Choroid plexus epithelial cell (primary cell): Measurements from ENCODE around the gene BRI3.

ENCODE experiments used
- DNase-seq: peaks from one replicate; pipeline ENCODE4 v3.0.0-alpha.2; 2010; ENCODE audit warnings: low read depth
- H3K4me3 ChIP-seq: 2 replicates; pipeline ENCODE4 v1.5.1; 2011; ENCODE audit warnings: low read depth, mild to moderate bottlenecking, control low read depth, low read length, moderate library complexity
- CTCF ChIP-seq: conservative IDR thresholded peaks from 2 replicates; pipeline ENCODE4 v1.5.1; 2011; ENCODE audit warnings: low read depth, mild to moderate bottlenecking, control low read depth, inconsistent platforms, low read length, moderate library complexity

Gene BRI3

DNA sequence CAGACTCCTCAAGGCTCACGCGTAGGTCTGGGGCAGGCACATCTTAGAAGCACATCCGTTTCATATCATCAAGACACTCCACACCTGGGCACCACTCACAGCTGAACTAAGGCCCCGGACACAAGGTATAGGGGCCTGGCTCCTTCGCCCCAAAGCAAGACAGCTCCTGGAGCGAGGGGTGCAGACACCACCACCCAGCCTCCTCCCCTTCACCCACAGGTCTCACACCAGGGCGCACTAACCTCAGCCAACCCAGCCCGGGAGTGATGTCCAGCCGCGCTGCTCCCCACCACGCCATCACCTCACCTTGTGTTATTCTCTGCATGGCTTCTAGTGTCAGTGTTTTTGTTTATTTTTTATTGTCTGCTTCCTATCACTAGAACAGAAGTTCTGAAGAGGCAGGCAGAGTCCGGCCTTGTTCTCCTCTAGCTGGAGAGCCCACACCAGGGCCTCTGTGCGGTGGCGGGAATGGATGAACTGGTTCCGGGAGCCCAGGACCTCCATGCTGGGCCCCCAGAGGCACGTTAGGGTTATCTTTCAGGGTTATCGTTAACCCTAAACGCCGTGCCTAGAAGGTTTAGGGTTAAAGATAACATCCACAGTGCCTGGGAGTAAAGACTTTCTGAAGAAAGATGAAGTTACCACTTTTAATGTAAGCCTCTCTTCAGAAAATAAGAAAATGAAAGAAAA lies 21.8 kb downstream of the BRI3 start:
- H3K4me3 ChIP-seq = no peak overlapping the region
- no peak for TF ChIP-seq CTCF
- no peak for DNase-seq

GRCh38 chr7:98303906-98304305 lies 22.4 kb downstream of the BRI3 start:
- H3K4me3 ChIP-seq = no peak overlapping the region
- no peak for TF ChIP-seq CTCF
- no peak for DNase-seq

DNA sequence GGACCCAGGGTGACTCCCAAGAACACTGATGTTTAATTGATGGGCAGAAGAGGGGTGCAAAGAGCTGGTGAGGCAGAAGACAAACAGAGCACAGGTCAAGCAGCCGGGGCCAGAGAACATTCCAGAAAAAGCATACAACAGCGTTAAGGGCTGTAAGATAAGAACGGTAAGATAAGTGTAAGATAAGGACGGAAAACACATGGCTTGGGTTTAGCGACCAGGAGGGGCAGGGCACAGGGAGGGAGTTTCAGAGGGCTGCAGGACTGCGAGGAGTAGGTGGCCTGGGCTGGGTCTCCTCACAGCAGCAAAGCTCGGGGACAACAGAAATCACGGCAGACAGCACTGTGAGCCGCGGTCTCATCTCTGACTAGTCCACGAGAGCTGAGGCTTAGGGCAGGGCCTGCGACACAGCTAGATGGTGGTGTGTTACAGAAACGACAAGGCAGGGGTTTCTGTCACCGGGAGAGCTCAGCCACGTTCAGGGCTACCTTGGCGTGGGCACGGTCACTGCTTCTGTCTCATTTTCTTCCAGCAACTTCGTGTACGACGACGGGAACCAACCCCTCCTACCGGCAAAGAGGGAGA lies 24.6 kb downstream of the BRI3 start:
- no peak for TF ChIP-seq CTCF
- H3K4me3 ChIP-seq = no peak overlapping the region
- no peak for DNase-seq

- DNase-seq = no peak
- no peak for TF ChIP-seq CTCF
These were observed 26.5 kb downstream of the BRI3 start for GRCh38 chr7:98307971-98308466.

GRCh38 chr7:98309566-98309965 lies 28.1 kb downstream of the BRI3 start:
- H3K4me3 ChIP-seq = no peak overlapping the region
- DNase-seq = no peak
- TF ChIP-seq CTCF = no peak

More at GRCh38 chr7:98307971-98308466, 26.5 kb downstream of the BRI3 start:
- H3K4me3 ChIP-seq = no peak overlapping the region

DNA sequence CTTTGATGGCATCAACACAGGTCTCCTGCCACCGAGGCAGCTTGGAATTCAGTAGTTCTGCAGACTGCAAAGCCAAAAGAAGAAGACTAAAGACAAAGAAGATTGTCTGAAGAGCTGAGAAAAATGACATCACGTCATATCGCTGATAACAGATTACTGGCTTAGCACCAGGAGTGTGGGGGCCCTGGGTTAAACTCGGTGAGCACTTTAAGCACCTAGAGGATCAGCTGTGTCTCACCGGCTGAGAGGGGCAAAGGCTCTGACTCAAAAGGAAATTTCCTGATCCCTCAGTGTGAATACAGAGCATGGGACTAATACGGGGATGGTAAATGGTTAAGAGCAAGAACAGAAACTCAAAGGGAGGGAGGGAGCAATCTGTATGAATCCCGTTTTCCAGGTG lies 30.7 kb downstream of the BRI3 start:
- no peak overlapping the region for H3K4me3 ChIP-seq
- DNase-seq = no peak
- TF ChIP-seq CTCF = no peak

DNA sequence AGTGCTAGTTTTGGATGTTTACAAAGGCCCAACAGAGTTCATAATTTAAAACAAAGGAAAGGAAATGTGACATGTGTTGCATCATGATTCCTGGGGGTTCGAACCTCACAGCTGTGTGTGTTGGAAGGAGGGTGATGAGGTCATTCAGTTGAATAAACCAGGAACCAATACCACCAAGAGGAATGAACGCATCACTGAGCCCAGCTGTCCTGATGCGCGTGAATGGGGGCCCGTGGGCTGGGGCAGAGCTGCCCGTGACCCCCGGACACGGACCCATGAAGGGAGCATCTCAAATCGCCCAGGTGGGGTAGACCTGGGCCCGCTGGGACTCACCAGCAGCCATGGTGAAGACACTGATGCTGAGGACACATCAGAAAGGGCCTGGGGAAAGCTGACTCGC lies 33.0 kb downstream of the BRI3 start:
- no peak overlapping the region for H3K4me3 ChIP-seq
- DNase-seq = no peak
- TF ChIP-seq CTCF = no peak
